ENCODE data around the gene SDHA.

GRCh38 chr5:186091-187041 is 31.8 kb upstream of the SDHA start:
- no peak for TF ChIP-seq CTCF (IDR thresholded peaks at IDR 0.05)
- TF ChIP-seq EP300 (IDR thresholded peaks at IDR 0.05): no peak
- TF ChIP-seq POLR2A (IDR thresholded peaks at IDR 0.05): no peak
